Natural killer cell (primary cell): ENCODE results near the gene MAPK8IP3. TPM values are rescaled to one million over a fixed set of nuclear protein-coding genes. Genes with fewer than 3 reads are reported as not detected.
A peak's percentile ranks its signal among the peaks of the same experiment; 100 is the strongest.

Source experiments
- ATAC-seq, 3 donors: fragments of 150-1000 bp in 2 of 3; fragments of 200-7000 bp in 1 of 3; cut with Tn5 transposase; 1 replicate in 1 of 3; 2 replicates in 2 of 3; pipeline ENCODE4 v1.10.0; 2021; ENCODE audit warnings: mild to moderate bottlenecking in 2 of 3, moderate library complexity in 2 of 3
- DNase-seq, 2 donors: peaks; one replicate each; pipeline versions ENCODE4 v3.0.0 to v3.0.0-alpha.2; 2013 to 2021; ENCODE audit warnings: mixed read lengths in 1 of 2
- H3K27ac ChIP-seq: one replicate; pipeline ENCODE4 v1.5.1; 2013; ENCODE audit warnings: mild to moderate bottlenecking, low read length
- H3K27me3 ChIP-seq: one replicate; pipeline ENCODE4 v1.6.1; 2013; ENCODE audit warnings: low read length; ENCODE audit not compliant: control insufficient read depth, insufficient read depth
- H3K36me3 ChIP-seq: one replicate; pipeline ENCODE4 v1.6.1; 2013; ENCODE audit warnings: low read length; ENCODE audit not compliant: control insufficient read depth, insufficient read depth
- H3K4me1 ChIP-seq: one replicate; pipeline ENCODE4 v1.6.1; 2013; ENCODE audit warnings: low read length; ENCODE audit not compliant: control insufficient read depth, insufficient read depth
- H3K4me3 ChIP-seq: one replicate; pipeline ENCODE4 v1.5.1; 2013; ENCODE audit warnings: low read length
- H3K9me3 ChIP-seq: one replicate; pipeline ENCODE4 v1.6.1; 2013; ENCODE audit warnings: low read length; ENCODE audit not compliant: control insufficient read depth, insufficient read depth
- H3K27ac Mint-ChIP-seq, 2 donors: one replicate each; pipeline ENCODE4 v1.8.0; 2022; ENCODE audit warnings: mild to moderate bottlenecking in 2 of 2, mixed read lengths in 2 of 2, moderate library complexity in 1 of 2
- H3K27me3 Mint-ChIP-seq, 2 donors: one replicate each; pipeline ENCODE4 v1.8.0; 2022; ENCODE audit warnings: low read depth in 2 of 2, mixed read lengths in 2 of 2
- H3K36me3 Mint-ChIP-seq: one replicate; pipeline ENCODE4 v1.8.0; 2022; ENCODE audit warnings: mixed read lengths
- H3K4me1 Mint-ChIP-seq, 2 donors: one replicate each; pipeline ENCODE4 v1.8.0; 2022; ENCODE audit warnings: mixed read lengths in 2 of 2
- H3K4me3 Mint-ChIP-seq: one replicate; pipeline ENCODE4 v1.8.0; 2022; ENCODE audit warnings: mild to moderate bottlenecking, moderate library complexity, mixed read lengths
- H3K9me3 Mint-ChIP-seq, 2 donors: one replicate each; pipeline ENCODE4 v1.8.0; 2022; ENCODE audit warnings: mixed read lengths in 2 of 2
- CTCF ChIP-seq: fragments of 200-600 bp; IDR thresholded peaks from one replicate; pipeline ENCODE4 v1.8.0; 2022; ENCODE audit warnings: antibody characterized with exemption
- WGBS: methylation state at CpG from one replicate; pipeline ENCODE4 v1.1.7; 2013; ENCODE audit warnings: missing lambda C conversion rate; ENCODE audit not compliant: insufficient coverage; 5-methylcytosine and 5-hydroxymethylcytosine counted together
- intact Hi-C: fragments of 100-400 bp; cut with micrococcal nuclease; formaldehyde crosslinking; loops from one replicate; pipeline ENCODE4 v1.14.2; 2022
- total RNA-seq, 4 donors: library from RNA; stranded (reverse); fragments of 120-200 nt in 1 of 4; gene quantifications; one replicate each; pipeline versions ENCODE4 v1.2.3 to v1.2.4, GENCODE V29; 2013 to 2022

MAPK8IP3 gene
- total RNA-seq, 3 donors from 2014 or later (not counting 1 experiment from before 2014, with no cell fraction given): 272 to 291 (median 285) TPM

- Histone ChIP-seq H3K36me3 (peaks cover 24% of the 10 kb centered on the region), H3K4me1 (peaks cover 41% of the 10 kb centered on the region), H3K27ac (peak overlapping the region; percentile 29), H3K9me3 (no peaks in the 10 kb centered on the region), H3K4me3 (peak overlapping the region; percentile 61), H3K27me3 (no peaks in the 10 kb centered on the region)
- no peak for TF ChIP-seq CTCF
- Mint-ChIP-seq H3K27ac (peak overlapping the region; percentile 87 to 88), H3K4me1 (peaks cover 14 to 21% of the 10 kb centered on the region in 2 donors), H3K36me3 (no peaks in the 10 kb centered on the region), H3K4me3 (peak overlapping the region; percentile 97), H3K27me3 (no peaks in the 10 kb centered on the region), H3K9me3 (no peaks in the 10 kb centered on the region)
- WGBS: 26% methylated on average over 22 of the region's 22 CpGs
- DNase-seq (no peak), ATAC-seq (no peak)
- intact Hi-C loops: loop anchor here (5.0 to 10.0 kb wide), 2 partner anchors 153 to 380 kb away; no protein-coding TSS in a partner anchor
Observed at GRCh38 chr16:1771864-1772361, 65.9 kb downstream of the MAPK8IP3 start.

GRCh38 chr16:1772362-1772907 lies 66.4 kb downstream of the MAPK8IP3 start, which contains the start of gene EME2:
Gene EME2 (plus strand): TSS chr16:1772810. CDS start chr16:1773228, 418 bp downstream.
- TF ChIP-seq CTCF: no peak
- Histone ChIP-seq H3K4me1 (peaks cover 41% of the 10 kb centered on the region), H3K4me3 (peak within 1 kb of the TSS; percentile 61), H3K27me3 (no peaks in the 10 kb centered on the region), H3K27ac (peak within 1 kb of the TSS; percentile 54), H3K9me3 (no peaks in the 10 kb centered on the region), H3K36me3 (peaks cover 25% of the 10 kb centered on the region)
- ATAC-seq (peak in 1 of 3 donors; percentile 3), DNase-seq (peak in 1 of 2 donors; percentile 68)
- WGBS: under 1% methylated on average over 53 of the region's 53 CpGs
- H3K27me3 Mint-ChIP-seq: no peaks in the 10 kb centered on the region
- no peaks in the 10 kb centered on the region for H3K36me3 Mint-ChIP-seq
- H3K4me3 Mint-ChIP-seq: peak within 1 kb of the TSS; percentile 97
- H3K9me3 Mint-ChIP-seq: no peaks in the 10 kb centered on the region
- peak within 1 kb of the TSS; percentile 87 to 88 for H3K27ac Mint-ChIP-seq
- intact Hi-C loops: loop anchor here (5.0 to 10.0 kb wide), 2 partner anchors 152 to 380 kb away; no protein-coding TSS in a partner anchor
- peaks cover 14 to 21% of the 10 kb centered on the region in 2 donors for H3K4me1 Mint-ChIP-seq

DNA sequence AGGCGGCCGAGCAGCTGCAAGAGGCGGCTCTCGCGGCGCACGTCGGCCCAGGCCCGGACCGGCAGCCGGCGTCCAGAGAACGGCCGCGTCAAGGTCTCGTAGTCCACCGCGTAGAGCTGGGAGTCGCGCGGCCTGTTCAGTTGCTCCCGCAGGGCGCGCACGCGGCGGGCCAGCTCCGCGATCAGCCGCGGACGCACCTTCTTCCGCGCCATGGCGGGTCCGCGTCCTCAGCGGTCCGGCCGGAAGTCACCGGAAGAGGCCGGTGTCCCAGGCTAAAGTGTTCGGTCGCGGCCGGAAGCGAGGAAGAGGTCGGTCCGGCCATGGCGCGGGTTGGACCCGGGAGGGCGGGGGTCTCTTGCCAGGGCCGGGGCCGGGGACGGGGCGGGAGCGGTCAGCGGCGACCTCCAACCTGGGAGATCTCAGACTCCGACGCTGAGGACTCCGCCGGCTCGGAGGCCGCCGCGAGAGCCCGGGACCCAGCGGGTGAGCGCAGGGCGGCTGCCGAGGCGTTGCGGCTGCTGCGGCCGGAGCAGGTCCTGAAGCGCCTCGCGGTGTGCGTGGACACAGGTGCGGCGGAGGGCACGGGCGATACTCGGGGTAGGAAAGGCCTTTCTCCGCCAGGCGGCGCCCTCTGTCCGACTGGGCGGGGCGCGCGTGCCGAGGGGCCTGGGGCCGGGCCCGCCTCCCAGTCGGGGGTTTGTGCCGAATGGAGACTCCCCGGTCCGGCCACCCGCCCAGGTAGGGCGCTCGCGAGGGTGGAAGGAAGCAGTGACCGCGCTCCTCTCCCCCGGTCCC lies 67.1 kb downstream of the MAPK8IP3 start, which contains the start of gene MRPS34:
TSS of gene MRPS34 (minus strand) at position 227 of the 795 bp plus-strand sequence. CDS start at position 212, 15 bp downstream.
- H3K27ac Mint-ChIP-seq: peak within 1 kb of the TSS; percentile 87 to 88
- no peaks in the 10 kb centered on the region for H3K27me3 Mint-ChIP-seq
- Histone ChIP-seq H3K4me3 (peak within 1 kb of the TSS; percentile 61), H3K27me3 (no peaks in the 10 kb centered on the region), H3K9me3 (no peaks in the 10 kb centered on the region), H3K27ac (peak within 1 kb of the TSS; percentile 54), H3K4me1 (peaks cover 41% of the 10 kb centered on the region), H3K36me3 (peaks cover 23% of the 10 kb centered on the region)
- ATAC-seq (peak; percentile 65 to 80 (median 66)), DNase-seq (peak; percentile 79 to 89)
- H3K9me3 Mint-ChIP-seq: no peaks in the 10 kb centered on the region
- intact Hi-C loops: loop anchor here (1.0 to 10.0 kb wide), 3 partner anchors 9 to 379 kb away; partner anchors contain the start of genes NUBP2 and SPSB3
- under 1% methylated on average over 108 of the region's 108 CpGs for WGBS
- H3K36me3 Mint-ChIP-seq: no peaks in the 10 kb centered on the region
- peak within 1 kb of the TSS; percentile 97 for H3K4me3 Mint-ChIP-seq
- peak; percentile 92 for TF ChIP-seq CTCF
- peaks cover 14 to 21% of the 10 kb centered on the region in 2 donors for H3K4me1 Mint-ChIP-seq
